Astrocyte (in vitro differentiated cells and primary cell): Measurements from ENCODE around the gene ZDHHC17. TPM values are rescaled to one million over a fixed set of nuclear protein-coding genes. Genes with fewer than 3 reads are reported as not detected.
A peak's percentile ranks its signal among the peaks of the same experiment; 100 is the strongest.

Experiments
- DNase-seq: peaks from one replicate; pipeline ENCODE4 v3.0.0-alpha.2; 2010; ENCODE audit warnings: low read depth
- FAIRE-seq: peaks from 2 replicates; lab custom pipeline; 2011; peaks lifted over from hg19 to GRCh38; lab: Jason Lieb, UNC
- H2AFZ ChIP-seq: 2 replicates; pipeline ENCODE4 v1.6.0; 2012; ENCODE audit warnings: low read depth, low read length, inconsistent platforms
- H3K27ac ChIP-seq: 2 replicates; pipeline ENCODE4 v1.5.1; 2011; ENCODE audit warnings: low read depth, low read length, inconsistent platforms
- H3K27me3 ChIP-seq: 2 replicates; pipeline ENCODE4 v1.6.0; 2011; ENCODE audit warnings: low read length, inconsistent platforms; ENCODE audit not compliant: insufficient read depth
- H3K36me3 ChIP-seq: 2 replicates; pipeline ENCODE4 v1.5.1; 2011; ENCODE audit warnings: low read length, inconsistent platforms; ENCODE audit not compliant: insufficient read depth
- H3K4me1 ChIP-seq: 2 replicates; pipeline ENCODE4 v1.5.1; 2011; ENCODE audit warnings: low read length, inconsistent platforms; ENCODE audit not compliant: insufficient read depth
- H3K4me2 ChIP-seq: 2 replicates; pipeline ENCODE4 v1.6.0; 2012; ENCODE audit warnings: low read length, inconsistent platforms
- H3K4me3 ChIP-seq: 2 replicates; pipeline ENCODE4 v1.5.1; 2011; ENCODE audit warnings: low read depth, mild to moderate bottlenecking, low read length, inconsistent platforms; ENCODE audit not compliant: insufficient read depth
- H3K79me2 ChIP-seq: 2 replicates; pipeline ENCODE4 v1.6.0; 2012; ENCODE audit warnings: mild to moderate bottlenecking, low read length, inconsistent platforms; ENCODE audit not compliant: insufficient read depth
- H3K9ac ChIP-seq: 2 replicates; pipeline ENCODE4 v1.6.0; 2012; ENCODE audit warnings: mild to moderate bottlenecking, low read length, inconsistent platforms
- H3K9me3 ChIP-seq: 2 replicates; pipeline ENCODE4 v1.5.1; 2012; ENCODE audit warnings: low read depth, mild to moderate bottlenecking, low read length, inconsistent platforms; ENCODE audit not compliant: insufficient read depth
- H4K20me1 ChIP-seq: 2 replicates; pipeline ENCODE4 v1.6.0; 2012; ENCODE audit warnings: low read length, inconsistent platforms; ENCODE audit not compliant: insufficient read depth
- H3K27ac Mint-ChIP-seq: one replicate; pipeline ENCODE4 v1.8.0; 2021; ENCODE audit warnings: mild to moderate bottlenecking, mixed read lengths; ENCODE audit not compliant: unreplicated experiment
- H3K27me3 Mint-ChIP-seq: one replicate; pipeline ENCODE4 v1.8.0; 2021; ENCODE audit warnings: low read depth, mixed read lengths; ENCODE audit not compliant: unreplicated experiment
- H3K36me3 Mint-ChIP-seq: one replicate; pipeline ENCODE4 v1.8.0; 2021; ENCODE audit warnings: low read depth, mixed read lengths; ENCODE audit not compliant: unreplicated experiment
- H3K4me1 Mint-ChIP-seq: one replicate; pipeline ENCODE4 v1.8.0; 2021; ENCODE audit warnings: low read depth, mixed read lengths; ENCODE audit not compliant: unreplicated experiment
- H3K4me3 Mint-ChIP-seq: one replicate; pipeline ENCODE4 v1.8.0; 2021; ENCODE audit warnings: mild to moderate bottlenecking, moderate library complexity, mixed read lengths; ENCODE audit not compliant: unreplicated experiment
- H3K9me3 Mint-ChIP-seq: one replicate; pipeline ENCODE4 v1.8.0; 2021; ENCODE audit warnings: mild to moderate bottlenecking, mixed read lengths; ENCODE audit not compliant: unreplicated experiment
- EZH2 ChIP-seq: IDR thresholded peaks from 2 replicates; pipeline ENCODE4 v1.6.1; 2012; ENCODE audit warnings: mild to moderate bottlenecking, low read length, inconsistent platforms; ENCODE audit not compliant: insufficient read depth
- total RNA-seq: library from RNA; stranded (reverse); gene quantifications from 2 replicates; pipeline ENCODE4 v1.2.1, GENCODE V29; 2021
- TF ChIP-seq, protein P1 (sequence below): IDR thresholded peaks from 2 replicates; pipeline ENCODE4 v1.5.1; 2011; ENCODE audit warnings: low read depth, mild to moderate bottlenecking, inconsistent platforms, low read length, moderate library complexity; ENCODE audit not compliant: insufficient read depth

ZDHHC17 gene
- total RNA-seq, 1 donor from 2014 or later = 77.5 TPM

DNA sequence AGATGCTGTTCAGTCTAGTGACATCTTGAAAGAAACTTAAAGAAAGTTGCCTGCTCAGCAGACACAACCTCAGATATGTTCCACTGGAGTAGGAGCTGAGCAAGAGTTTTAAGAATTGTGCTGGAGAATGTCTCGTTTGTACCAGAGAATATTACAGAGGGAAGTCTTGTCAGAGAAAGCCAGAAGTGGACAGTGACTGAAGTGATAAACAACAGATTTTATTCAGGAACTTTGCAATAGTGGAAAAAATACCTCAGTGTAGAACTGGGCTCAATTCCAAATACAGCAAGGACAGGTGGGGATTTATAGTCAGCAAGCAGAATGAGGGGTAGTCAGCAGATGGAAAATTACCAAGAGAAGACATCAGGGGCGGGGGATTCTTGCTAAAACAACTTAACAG lies 18.6 kb downstream of the ZDHHC17 start:
- Mint-ChIP-seq H3K27me3 (no peaks in the 10 kb centered on the region), H3K36me3 (peaks cover 8% of the 10 kb centered on the region), H3K4me1 (peaks cover 53% of the 10 kb centered on the region), H3K4me3 (peak overlapping the region; percentile 36), H3K9me3 (no peaks in the 10 kb centered on the region), H3K27ac (peak overlapping the region; percentile 43)
- H3K4me3 ChIP-seq = no peak overlapping the region
- FAIRE-seq (no peak), DNase-seq (no peak)
- H3K79me2 ChIP-seq = peaks cover 99% of the 10 kb centered on the region
- no peaks in the 10 kb centered on the region for H3K27me3 ChIP-seq
- no peaks in the 10 kb centered on the region for H3K9me3 ChIP-seq
- H3K36me3 ChIP-seq = no peaks in the 10 kb centered on the region
- no peak overlapping the region for H3K27ac ChIP-seq
- no peak overlapping the region for H3K4me2 ChIP-seq
- H2AFZ ChIP-seq = no peak overlapping the region
- peaks cover 8% of the 10 kb centered on the region for H3K4me1 ChIP-seq
- H4K20me1 ChIP-seq = peaks cover 22% of the 10 kb centered on the region
- H3K9ac ChIP-seq = no peak overlapping the region
- TF ChIP-seq EZH2 = no peak
- TF ChIP-seq, protein P1, sequence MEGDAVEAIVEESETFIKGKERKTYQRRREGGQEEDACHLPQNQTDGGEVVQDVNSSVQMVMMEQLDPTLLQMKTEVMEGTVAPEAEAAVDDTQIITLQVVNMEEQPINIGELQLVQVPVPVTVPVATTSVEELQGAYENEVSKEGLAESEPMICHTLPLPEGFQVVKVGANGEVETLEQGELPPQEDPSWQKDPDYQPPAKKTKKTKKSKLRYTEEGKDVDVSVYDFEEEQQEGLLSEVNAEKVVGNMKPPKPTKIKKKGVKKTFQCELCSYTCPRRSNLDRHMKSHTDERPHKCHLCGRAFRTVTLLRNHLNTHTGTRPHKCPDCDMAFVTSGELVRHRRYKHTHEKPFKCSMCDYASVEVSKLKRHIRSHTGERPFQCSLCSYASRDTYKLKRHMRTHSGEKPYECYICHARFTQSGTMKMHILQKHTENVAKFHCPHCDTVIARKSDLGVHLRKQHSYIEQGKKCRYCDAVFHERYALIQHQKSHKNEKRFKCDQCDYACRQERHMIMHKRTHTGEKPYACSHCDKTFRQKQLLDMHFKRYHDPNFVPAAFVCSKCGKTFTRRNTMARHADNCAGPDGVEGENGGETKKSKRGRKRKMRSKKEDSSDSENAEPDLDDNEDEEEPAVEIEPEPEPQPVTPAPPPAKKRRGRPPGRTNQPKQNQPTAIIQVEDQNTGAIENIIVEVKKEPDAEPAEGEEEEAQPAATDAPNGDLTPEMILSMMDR = no peak

DNA sequence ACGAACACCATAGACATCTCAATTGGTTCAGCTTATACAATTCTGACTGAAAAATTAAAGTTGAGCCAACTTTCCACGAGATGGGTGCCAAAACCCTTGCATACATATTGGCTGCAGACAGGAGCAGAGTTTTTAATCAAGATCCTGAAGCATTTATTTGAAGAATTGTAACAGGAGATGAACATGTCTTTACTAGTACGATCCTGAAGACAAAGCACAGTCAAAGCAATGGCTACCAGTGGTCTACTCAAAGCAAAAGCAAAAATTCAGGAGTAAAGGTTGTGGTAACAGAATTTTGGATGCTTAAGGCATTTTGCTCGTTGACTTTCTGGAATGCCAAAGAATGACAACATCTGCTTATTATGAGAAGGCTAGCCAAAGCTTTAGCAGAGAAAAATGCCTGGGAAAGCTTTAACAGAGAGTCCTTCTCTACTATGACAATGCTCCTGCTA lies 20.7 kb downstream of the ZDHHC17 start:
- peak overlapping the region; percentile 49 for H3K27ac ChIP-seq
- peak; percentile 79 for FAIRE-seq
- H4K20me1 ChIP-seq = peaks cover 10% of the 10 kb centered on the region
- no peak overlapping the region for H2AFZ ChIP-seq
- Mint-ChIP-seq H3K4me3 (peak overlapping the region; percentile 6), H3K36me3 (peaks cover 9% of the 10 kb centered on the region), H3K4me1 (peaks cover 48% of the 10 kb centered on the region), H3K27ac (peak overlapping the region; percentile 50), H3K27me3 (no peaks in the 10 kb centered on the region), H3K9me3 (no peaks in the 10 kb centered on the region)
- H3K9me3 ChIP-seq = peaks cover 3% of the 10 kb centered on the region
- no peaks in the 10 kb centered on the region for H3K36me3 ChIP-seq
- H3K4me3 ChIP-seq = no peak overlapping the region
- no peak for TF ChIP-seq EZH2
- TF ChIP-seq, protein P1 = no peak
- peaks cover 95% of the 10 kb centered on the region for H3K79me2 ChIP-seq
- DNase-seq = peak; percentile 85
- H3K4me1 ChIP-seq = peaks cover 8% of the 10 kb centered on the region
- H3K4me2 ChIP-seq = peak overlapping the region; percentile 51
- no peaks in the 10 kb centered on the region for H3K27me3 ChIP-seq
- no peak overlapping the region for H3K9ac ChIP-seq

DNA sequence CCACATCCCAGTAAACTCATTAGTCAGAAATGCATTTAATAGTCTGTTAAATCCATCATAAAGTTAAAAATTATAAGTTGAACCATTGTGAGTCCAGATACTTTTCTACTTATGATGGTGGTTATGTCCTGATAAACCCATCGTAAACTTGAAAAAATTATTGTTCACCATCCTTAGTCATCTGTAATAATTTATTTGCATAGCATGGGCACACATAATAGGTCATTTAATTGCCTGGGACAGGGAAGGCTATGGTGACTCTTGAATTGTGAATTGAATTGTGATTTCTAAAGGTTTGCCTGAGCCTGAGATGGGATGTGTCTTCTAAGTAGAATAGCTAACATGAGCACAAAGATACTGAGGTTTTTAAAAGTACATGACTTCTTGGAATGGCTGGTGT lies 21.5 kb downstream of the ZDHHC17 start:
- Histone ChIP-seq H3K4me1 (peaks cover 8% of the 10 kb centered on the region), H3K4me3 (no peak overlapping the region), H3K36me3 (no peaks in the 10 kb centered on the region), H2AFZ (no peak overlapping the region), H3K4me2 (no peak overlapping the region), H3K9ac (no peak overlapping the region), H4K20me1 (peaks cover 10% of the 10 kb centered on the region), H3K27me3 (no peaks in the 10 kb centered on the region), H3K9me3 (peaks cover 3% of the 10 kb centered on the region), H3K27ac (peak overlapping the region; percentile 49), H3K79me2 (peaks cover 93% of the 10 kb centered on the region)
- Mint-ChIP-seq H3K27ac (peak overlapping the region; percentile 50), H3K9me3 (no peaks in the 10 kb centered on the region), H3K4me1 (peaks cover 47% of the 10 kb centered on the region), H3K36me3 (peaks cover 6% of the 10 kb centered on the region), H3K27me3 (no peaks in the 10 kb centered on the region), H3K4me3 (no peak overlapping the region)
- FAIRE-seq (no peak), DNase-seq (no peak)
- no peak for TF ChIP-seq EZH2
